Smooth muscle cell (in vitro differentiated cells): Measurements from ENCODE around the gene LDLRAD4. TPM values are rescaled to one million over a fixed set of nuclear protein-coding genes. Genes with fewer than 3 reads are reported as not detected.

Source experiments
- DNase-seq: peaks from one replicate; lab custom pipeline; 2025; ENCODE audit not compliant: unreplicated experiment; lab: John Stamatoyannopoulos, UW
- H2AFZ ChIP-seq: fragments of 200-600 bp; sonication (generic); 2 replicates; pipeline ENCODE4 v1.6.0; 2016; ENCODE audit warnings: antibody characterized with exemption, low read depth, mild to moderate bottlenecking
- H3F3A ChIP-seq: fragments of 200-600 bp; sonication (generic); 2 replicates; pipeline ENCODE4 v1.6.0; 2017; ENCODE audit warnings: antibody characterized with exemption, low read depth
- H3K27ac ChIP-seq: fragments of 200-600 bp; sonication (generic); 2 replicates; pipeline ENCODE4 v1.5.1; 2016; ENCODE audit warnings: low read depth, mild to moderate bottlenecking
- H3K27me3 ChIP-seq: fragments of 200-600 bp; sonication (generic); 2 replicates; pipeline ENCODE4 v1.6.1; 2016; ENCODE audit warnings: low read depth, mild to moderate bottlenecking
- H3K36me3 ChIP-seq: fragments of 200-600 bp; sonication (generic); 2 replicates; pipeline ENCODE4 v1.5.1; 2016; ENCODE audit warnings: low read depth
- H3K4me1 ChIP-seq: fragments of 200-600 bp; sonication (generic); 2 replicates; pipeline ENCODE4 v1.5.1; 2016; ENCODE audit warnings: low read depth
- H3K4me2 ChIP-seq: fragments of 200-600 bp; sonication (generic); 2 replicates; pipeline ENCODE4 v1.6.0; 2016; ENCODE audit warnings: mild to moderate bottlenecking
- H3K4me3 ChIP-seq: fragments of 200-600 bp; sonication (generic); 2 replicates; pipeline ENCODE4 v1.5.1; 2016; ENCODE audit warnings: mild to moderate bottlenecking
- H3K79me2 ChIP-seq: fragments of 200-600 bp; sonication (generic); 2 replicates; pipeline ENCODE4 v1.6.0; 2016; ENCODE audit warnings: low read depth, mild to moderate bottlenecking
- H3K9ac ChIP-seq: fragments of 200-600 bp; sonication (generic); 2 replicates; pipeline ENCODE4 v1.6.0; 2016; ENCODE audit warnings: low read depth
- H3K9me3 ChIP-seq: fragments of 200-600 bp; sonication (generic); replicated peaks from 2 replicates; pipeline ENCODE4 v1.5.1; 2016; ENCODE audit warnings: low read depth
- H4K20me1 ChIP-seq: fragments of 200-600 bp; sonication (generic); 2 replicates; pipeline ENCODE4 v1.6.0; 2016; ENCODE audit warnings: low read depth
- CTCF ChIP-seq: fragments of 200-600 bp; sonication (generic); IDR thresholded peaks from 2 replicates; pipeline ENCODE4 v1.5.1; 2017; ENCODE audit warnings: borderline replicate concordance, mild to moderate bottlenecking, antibody characterized with exemption; ENCODE audit not compliant: insufficient read depth, poor library complexity, severe bottlenecking
- WGBS: methylation state at CpG from one replicate; pipeline ENCODE4 v1.1.7; 2016; ENCODE audit warnings: low lambda C conversion rate; 5-methylcytosine and 5-hydroxymethylcytosine counted together
- polyA plus RNA-seq: library from polyadenylated mRNA; unstranded; fragments of >200 nt; fragmentation: Nextera tagmentation; extraction: Ambion mirVana; gene quantifications from 2 replicates; pipeline ENCODE4 v1.2.1, GENCODE V29; 2016
- total RNA-seq: library from RNA; depleted of rRNA; stranded (reverse); fragments of >200 nt; gene quantifications from 2 replicates; pipeline ENCODE4 v1.2.3, GENCODE V29; 2014

LDLRAD4 gene
- total and polyA plus RNA-seq, 2 experiments from 2014 or later, result 36.2 to 48.3 TPM

- 91% methylated on average over 5 of the region's 5 CpGs for WGBS
- Histone ChIP-seq H3K9ac (no peak overlapping the region), H3K36me3 (no peaks in the 10 kb centered on the region), H3F3A (no peaks in the 10 kb centered on the region), H4K20me1 (peaks cover 9% of the 10 kb centered on the region), H3K4me3 (no peak overlapping the region), H3K79me2 (peaks cover 25% of the 10 kb centered on the region), H3K9me3 (no peaks in the 10 kb centered on the region), H3K27me3 (no peaks in the 10 kb centered on the region), H3K4me1 (no peaks in the 10 kb centered on the region), H2AFZ (no peak overlapping the region), H3K27ac (no peak overlapping the region), H3K4me2 (no peak overlapping the region)
- no peak for TF ChIP-seq CTCF
- no peak for DNase-seq
These were observed 246.9 kb downstream of the LDLRAD4 start for GRCh38 chr18:13465476-13465875.

GRCh38 chr18:13470516-13471197 lies 252.1 kb downstream of the LDLRAD4 start:
- H3K27ac ChIP-seq, result no peak overlapping the region

GRCh38 chr18:13471198-13471845 lies 252.8 kb downstream of the LDLRAD4 start:
- 88% methylated on average over 17 of the region's 17 CpGs for WGBS
- H3K4me2 ChIP-seq, result no peak overlapping the region
- H3F3A ChIP-seq, result peaks cover 8% of the 10 kb centered on the region
- H3K27me3 ChIP-seq, result no peaks in the 10 kb centered on the region
- H3K4me1 ChIP-seq, result peaks cover 18% of the 10 kb centered on the region
- H2AFZ ChIP-seq, result no peak overlapping the region
- H3K9me3 ChIP-seq, result no peaks in the 10 kb centered on the region
- H3K27ac ChIP-seq, result peak overlapping the region; percentile 30
- H3K9ac ChIP-seq, result no peak overlapping the region
- no peak for TF ChIP-seq CTCF
- peaks cover 19% of the 10 kb centered on the region for H3K79me2 ChIP-seq
- no peak for DNase-seq
- no peak overlapping the region for H3K4me3 ChIP-seq
- peaks cover 4% of the 10 kb centered on the region for H4K20me1 ChIP-seq
- H3K36me3 ChIP-seq, result no peaks in the 10 kb centered on the region

More at GRCh38 chr18:13470516-13471197, 252.1 kb downstream of the LDLRAD4 start:
- Histone ChIP-seq H3K27me3 (no peaks in the 10 kb centered on the region), H3K9ac (no peak overlapping the region), H3K4me2 (no peak overlapping the region), H3K9me3 (no peaks in the 10 kb centered on the region), H3K36me3 (no peaks in the 10 kb centered on the region), H3K4me3 (no peak overlapping the region), H3K79me2 (peaks cover 17% of the 10 kb centered on the region), H4K20me1 (peaks cover 4% of the 10 kb centered on the region), H3F3A (peaks cover 8% of the 10 kb centered on the region), H3K4me1 (peaks cover 18% of the 10 kb centered on the region), H2AFZ (no peak overlapping the region)
- 85% methylated on average over 10 of the region's 10 CpGs for WGBS
- no peak for DNase-seq
- TF ChIP-seq CTCF, result no peak
